Vagina (tissue), 2 donors: Measurements from ENCODE around the gene UBR2. TPM values are rescaled to one million over a fixed set of nuclear protein-coding genes. Genes with fewer than 3 reads are reported as not detected.
"Not testable (repeated sequence)": the region's sequence is repeated elsewhere in the genome, so short reads cannot be mapped to it uniquely, and the experiment has no call there.

Experiments
- DNase-seq, 2 donors: peaks; one replicate each; pipeline ENCODE4 v3.0.0-alpha.2; 2017; ENCODE audit errors: extremely low spot score in 2 of 2
- H3K27ac ChIP-seq: fragments of 200-600 bp; sonication (generic); one replicate; pipeline ENCODE4 v1.5.1; 2019
- H3K27me3 ChIP-seq: fragments of 200-600 bp; sonication (generic); one replicate; pipeline ENCODE4 v1.5.1; 2019
- H3K36me3 ChIP-seq, 2 donors: fragments of 200-600 bp; sonication (generic); one replicate each; pipeline ENCODE4 v1.5.1; 2017 to 2019
- H3K4me1 ChIP-seq: fragments of 200-600 bp; sonication (generic); one replicate; pipeline ENCODE4 v1.5.1; 2019
- H3K4me3 ChIP-seq, 2 donors: fragments of 200-600 bp; sonication (generic); 1 replicate in 1 of 2; 2 replicates in 1 of 2; pipeline ENCODE4 v1.5.1; 2016 to 2019
- H3K9me3 ChIP-seq: fragments of 200-600 bp; sonication (generic); one replicate; pipeline ENCODE4 v1.5.1; 2019
- CTCF ChIP-seq, 3 experiments: fragments of 450-650 bp in 2 of 3; fragments of 200-600 bp in 1 of 3; sonication (generic) in 1 of 3; IDR thresholded peaks; one replicate each; pipeline ENCODE4 v1.5.1; 2017 to 2019; ENCODE audit warnings: antibody characterized with exemption in 3 of 3, mild to moderate bottlenecking in 2 of 3, moderate library complexity in 2 of 3
- POLR2A ChIP-seq, 2 donors: fragments of 450-650 bp; IDR thresholded peaks; one replicate each; pipeline ENCODE4 v1.6.1; 2017; ENCODE audit warnings: antibody characterized with exemption in 2 of 2, mild to moderate bottlenecking in 2 of 2, moderate library complexity in 2 of 2
- POLR2AphosphoS5 ChIP-seq, 2 donors: sonication (generic); formaldehyde crosslinking; IDR thresholded peaks; one replicate each; pipeline ENCODE4 v1.9.0; 2017; ENCODE audit warnings: antibody characterized with exemption in 2 of 2, mild to moderate bottlenecking in 2 of 2, low read depth in 1 of 2; ENCODE audit not compliant: insufficient read depth in 1 of 2
- intact Hi-C: fragments of 100-400 bp; cut with DNase I; formaldehyde crosslinking; loops from one replicate; pipeline ENCODE4 v1.15.1; 2023
- total RNA-seq: library from RNA; depleted of rRNA; stranded (reverse); fragments of >200 nt; gene quantifications from one replicate; pipeline ENCODE4 v1.2.3, GENCODE V29; 2016

UBR2 gene
- total RNA-seq, 1 donor from 2014 or later, result 23.6 TPM

- no peak overlapping the region for H3K27ac ChIP-seq
- intact Hi-C loops, result no loop called here
Observed at GRCh38 chr6:42552380-42552779, 11.4 kb upstream of the UBR2 start.

GRCh38 chr6:42555477-42556457, 8.1 kb upstream of the UBR2 start:
- Histone ChIP-seq H3K9me3 (no peaks in the 10 kb centered on the region), H3K27me3 (no peaks in the 10 kb centered on the region), H3K36me3 (no peaks in the 10 kb centered on the region), H3K4me3 (no peak overlapping the region), H3K4me1 (peaks cover 5% of the 10 kb centered on the region), H3K27ac (no peak overlapping the region)
- intact Hi-C loops, result no loop called here
- TF ChIP-seq CTCF (IDR thresholded peaks at IDR 0.05), result no peak
- TF ChIP-seq POLR2AphosphoS5 (IDR thresholded peaks at IDR 0.05; ENCODE audit: insufficient read depth in 1 of 2, low read depth in 1 of 2), result no peak
- no peak for TF ChIP-seq POLR2A (IDR thresholded peaks at IDR 0.05)
- DNase-seq, result no peak

More at GRCh38 chr6:42552380-42552779, 11.4 kb upstream of the UBR2 start:
- H3K9me3 ChIP-seq, result no peaks in the 10 kb centered on the region
- no peak overlapping the region for H3K4me3 ChIP-seq
- TF ChIP-seq POLR2AphosphoS5 (IDR thresholded peaks at IDR 0.05; ENCODE audit: insufficient read depth in 1 of 2, low read depth in 1 of 2) (no peak), CTCF (IDR thresholded peaks at IDR 0.05) (no peak), POLR2A (IDR thresholded peaks at IDR 0.05) (no peak)
- DNase-seq, result no peak
- H3K36me3 ChIP-seq, result no peaks in the 10 kb centered on the region
- no peaks in the 10 kb centered on the region for H3K27me3 ChIP-seq
- H3K4me1 ChIP-seq, result peaks cover 11% of the 10 kb centered on the region

- no peak overlapping the region for H3K27ac ChIP-seq
- H3K27me3 ChIP-seq, result no peaks in the 10 kb centered on the region
- H3K9me3 ChIP-seq, result no peaks in the 10 kb centered on the region
- no peak overlapping the region for H3K4me3 ChIP-seq
- H3K4me1 ChIP-seq, result peaks cover 5% of the 10 kb centered on the region
- TF ChIP-seq CTCF (IDR thresholded peaks at IDR 0.05), result no peak
- TF ChIP-seq POLR2AphosphoS5 (IDR thresholded peaks at IDR 0.05; ENCODE audit: insufficient read depth in 1 of 2, low read depth in 1 of 2), result no peak
- no peak for TF ChIP-seq POLR2A (IDR thresholded peaks at IDR 0.05)
- DNase-seq, result no peak
- intact Hi-C loops, result no loop called here
- H3K36me3 ChIP-seq, result no peaks in the 10 kb centered on the region
Observed at GRCh38 chr6:42556462-42556861, 7.4 kb upstream of the UBR2 start.

- H3K4me3 ChIP-seq, H3K36me3 ChIP-seq, H3K4me1 ChIP-seq, intact Hi-C loops, H3K9me3 ChIP-seq, DNase-seq, H3K27ac ChIP-seq, H3K27me3 ChIP-seq: not testable (repeated sequence)
Observed at GRCh38 chr6:42559276-42559675, 4.6 kb upstream of the UBR2 start.

- Histone ChIP-seq H3K4me3 (no peak overlapping the region), H3K27me3 (no peaks in the 10 kb centered on the region), H3K27ac (no peak overlapping the region), H3K9me3 (no peaks in the 10 kb centered on the region), H3K36me3 (no peaks in the 10 kb centered on the region), H3K4me1 (peaks cover 15% of the 10 kb centered on the region)
- TF ChIP-seq POLR2AphosphoS5 (IDR thresholded peaks at IDR 0.05; ENCODE audit: insufficient read depth in 1 of 2, low read depth in 1 of 2), result no peak
- no peak for TF ChIP-seq CTCF (IDR thresholded peaks at IDR 0.05)
- no peak for TF ChIP-seq POLR2A (IDR thresholded peaks at IDR 0.05)
- no peak for DNase-seq
- intact Hi-C loops, result no loop called here
Observed at GRCh38 chr6:42561986-42562385, 1.8 kb upstream of the UBR2 start.
